GM21825 (cell line): ENCODE data around the gene CDK18.
"Not testable (repeated sequence)": the region's sequence is repeated elsewhere in the genome, so short reads cannot be mapped to it uniquely, and the experiment has no call there.

ENCODE experiments used
- ATAC-seq: cut with Tn5 transposase; IDR thresholded peaks from one replicate; pipeline ENCODE4 v1.9.1; 2021; ENCODE audit warnings: mild to moderate bottlenecking, moderate library complexity; ENCODE audit not compliant: unreplicated experiment

CDK18 gene

GRCh38 chr1:205480349-205480985, 24.0 kb upstream of the CDK18 start:
- peak; percentile 58 for ATAC-seq

GRCh38 chr1:205481218-205481617, 23.3 kb upstream of the CDK18 start:
- no peak for ATAC-seq

GRCh38 chr1:205481629-205482151, 22.8 kb upstream of the CDK18 start:
- no peak for ATAC-seq

GRCh38 chr1:205482587-205482986, 21.9 kb upstream of the CDK18 start:
- not testable (repeated sequence) for ATAC-seq

- ATAC-seq: no peak
These were observed 21.1 kb upstream of the CDK18 start for GRCh38 chr1:205483372-205483771.

GRCh38 chr1:205484985-205485967, 19.2 kb upstream of the CDK18 start:
- ATAC-seq: no peak

- ATAC-seq: no peak
These were observed 18.2 kb upstream of the CDK18 start for GRCh38 chr1:205486258-205486657.

GRCh38 chr1:205488074-205488723, 16.3 kb upstream of the CDK18 start:
- no peak for ATAC-seq

GRCh38 chr1:205491794-205492193, 12.7 kb upstream of the CDK18 start:
- no peak for ATAC-seq

GRCh38 chr1:205492201-205492667, 12.2 kb upstream of the CDK18 start:
- ATAC-seq: no peak

GRCh38 chr1:205492774-205493173, 11.7 kb upstream of the CDK18 start:
- ATAC-seq: no peak

GRCh38 chr1:205493241-205494085, 11.0 kb upstream of the CDK18 start:
- no peak for ATAC-seq

- no peak for ATAC-seq
These were observed 10.4 kb upstream of the CDK18 start for GRCh38 chr1:205494115-205494514.

- ATAC-seq: no peak
These were observed 9.1 kb upstream of the CDK18 start for GRCh38 chr1:205495237-205495823.

GRCh38 chr1:205496661-205497060, 7.8 kb upstream of the CDK18 start:
- no peak for ATAC-seq

GRCh38 chr1:205497351-205497750, 7.1 kb upstream of the CDK18 start:
- no peak for ATAC-seq

- no peak for ATAC-seq
These were observed 4.7 kb upstream of the CDK18 start for GRCh38 chr1:205499789-205500188.

GRCh38 chr1:205500240-205501233, 3.9 kb upstream of the CDK18 start:
- ATAC-seq: no peak
